ENCODE data around the gene UBR1. TPM values are rescaled to one million over a fixed set of nuclear protein-coding genes. Genes with fewer than 3 reads are reported as not detected.

Gene UBR1
- total and polyA plus RNA-seq, 10 of the 15 experiments (the other 5 are each of a cell fraction or from before 2014, with no cell fraction given), result 4.5 to 27.5 (median 16.7) TPM

- Histone ChIP-seq H3K4me1 (ENCODE audit: control insufficient read depth, insufficient read depth, low read length) (no peaks in the 10 kb centered on the region; the same call in 1 of the 2 replicates), H3K4me2 (ENCODE audit: control insufficient read depth, insufficient read depth) (peak overlapping the region; percentile 93), H3K79me2 (ENCODE audit: control insufficient read depth, insufficient read depth, low read length) (peaks cover 40% of the 10 kb centered on the region), H3K4me3 (peak overlapping the region; percentile 78), H3K27me3 (replicated peaks in 1 of 2; ENCODE audit: control insufficient read depth in 2 of 2, insufficient read depth in 2 of 2, low read length in 1 of 2) (no peaks in the 10 kb centered on the region), H3K9me3 (replicated peaks; ENCODE audit: control insufficient read depth, insufficient read depth, low read length) (no peaks in the 10 kb centered on the region), H3K27ac (ENCODE audit: control insufficient read depth, insufficient read depth) (peak overlapping the region; percentile 82), H2AFZ (ENCODE audit: control insufficient read depth, low read depth, low read length) (peak overlapping the region; percentile 98), H4K20me1 (ENCODE audit: control insufficient read depth, insufficient read depth) (no peaks in the 10 kb centered on the region), H3K36me3 (ENCODE audit: control insufficient read depth in 2 of 2, insufficient read depth in 2 of 2, low read length in 1 of 2) (peaks cover 0 to 2% of the 10 kb centered on the region in 2 experiments; a peak in 2 of 4 replicates), H3K9ac (ENCODE audit: control insufficient read depth, insufficient read depth, low read length) (peak overlapping the region; percentile 89)
- RAD21 ChIA-PET (ENCODE audit: unreplicated experiment), result interaction anchor here (0.6 kb wide), 1 partner anchor 70 kb away, joined by 3 read pairs; no protein-coding TSS in a partner anchor
- DNase-seq (ENCODE audit: low read depth, low spot score), result no peak
- peak; percentile 70 for ATAC-seq
- SMC1A ChIA-PET (ENCODE audit: uncharacterized antibody, unreplicated experiment), result interaction anchor here (1.1 to 1.8 kb wide), 3 partner anchors 12 to 1846 kb away, joined by 3 to 7 read pairs (median 3); no protein-coding TSS in a partner anchor
- POLR2A ChIA-PET, result no interaction called here
- peak; percentile 53; the same call in 1 of the 2 replicates for TF ChIP-seq MLLT1 (IDR thresholded peaks at IDR 0.05)
- 0 out of 2 replicates have a peak, but pooled peaks have one; percentile 5 for TF ChIP-seq TCF7 (IDR thresholded peaks at IDR 0.05; ENCODE audit: borderline replicate concordance)
- TF ChIP-seq HSF1 (IDR thresholded peaks at IDR 0.05; ENCODE audit: low read depth, low read length), result no peak
- TF ChIP-seq ZNF274 (IDR thresholded peaks at IDR 0.05; ENCODE audit: insufficient read depth, insufficient read length), result no peak
- TF ChIP-seq MTA2 (IDR thresholded peaks at IDR 0.05; ENCODE audit: low read depth), result no peak
- no peak for TF ChIP-seq FOXK2 (IDR thresholded peaks at IDR 0.05)
- WGBS (ENCODE audit: insufficient coverage, insufficient replicate concordance, low lambda C conversion rate, missing lambda C conversion rate), result 15% methylated on average over 11 of the region's 11 CpGs
- in situ Hi-C loops (cut with MboI), result no loop called here
- BruUV-seq (replicated peaks), result TSS peak; percentile 80
- FAIRE-seq, result no peak
- CTCF ChIA-PET, result interaction anchor here (1.0 to 1.7 kb wide), 2 partner anchors 11 to 180 kb away, joined by 3 read pairs; no protein-coding TSS in a partner anchor
- intact Hi-C loops (cut with micrococcal nuclease; ENCODE audit: unreplicated experiment), result no loop called here
Measured at GRCh38 chr15:43105077-43105736, 631 bp downstream of the UBR1 start.

Data from GM12878 (cell line).